B cell (primary cell): ENCODE results near the gene LLCFC1. TPM values are rescaled to one million over a fixed set of nuclear protein-coding genes. Genes with fewer than 3 reads are reported as not detected.

Experiments used
- ATAC-seq: fragments of 200-7000 bp; cut with Tn5 transposase; one replicate; pipeline ENCODE4 v1.10.0; 2021; ENCODE audit warnings: low read depth, mild to moderate bottlenecking, moderate number of reproducible peaks, moderate library complexity
- CTCF ChIA-PET: fragments of 350-600 bp; sonication (Branson Sonifier 250); formaldehyde crosslinking; loops from one replicate; lab custom pipeline; 2021; ENCODE audit warnings: antibody characterized with exemption, inconsistent platforms; lab: Charles Lee
- POLR2A ChIA-PET: fragments of 350-600 bp; sonication (Branson Sonifier 250); formaldehyde crosslinking; loops from one replicate; lab custom pipeline; 2021; ENCODE audit warnings: antibody characterized with exemption; lab: Charles Lee
- DNase-seq: peaks from one replicate; pipeline ENCODE4 v3.0.0; 2013
- H2AFZ ChIP-seq: 2 replicates; pipeline ENCODE4 v1.6.1; 2012; ENCODE audit warnings: mild to moderate bottlenecking, low read depth, low read length; ENCODE audit not compliant: insufficient read depth, poor library complexity, severe bottlenecking
- H3K27ac ChIP-seq, 2 donors: 1 replicate in 1 of 2; 2 replicates in 1 of 2; pipeline ENCODE4 v1.5.1; 2012 to 2013; ENCODE audit warnings: low read length in 2 of 2, mild to moderate bottlenecking in 2 of 2, moderate library complexity in 1 of 2
- H3K27me3 ChIP-seq, 4 experiments: fragments of 200-600 bp in 1 of 4; sonication (generic) in 1 of 4; replicated peaks in 1 of 4; 1 replicate in 2 of 4; 2 replicates in 2 of 4; pipeline versions ENCODE4 v1.6.1 to v1.7.0; 2013 to 2016; ENCODE audit warnings: low read length in 3 of 4, mild to moderate bottlenecking in 2 of 4, mixed read lengths in 1 of 4, moderate library complexity in 1 of 4; ENCODE audit not compliant: insufficient read depth in 4 of 4, control insufficient read depth in 3 of 4; ENCODE audit errors: control extremely low read depth in 1 of 4
- H3K36me3 ChIP-seq, 2 experiments: replicated peaks in 1 of 2; 1 replicate in 1 of 2; 2 replicates in 1 of 2; pipeline versions ENCODE4 v1.6.1 to v1.7.1; 2013; ENCODE audit warnings: low read length in 1 of 2; ENCODE audit not compliant: insufficient read depth in 2 of 2, control insufficient read depth in 1 of 2; ENCODE audit errors: control extremely low read depth in 1 of 2, extremely low read depth in 1 of 2
- H3K4me1 ChIP-seq, 2 donors: fragments of 200-600 bp in 1 of 2; sonication (generic) in 1 of 2; 1 replicate in 1 of 2; 2 replicates in 1 of 2; pipeline versions ENCODE4 v1.5.1 to v1.6.1; 2013 to 2017; ENCODE audit warnings: low read length in 2 of 2; ENCODE audit not compliant: control insufficient read depth in 2 of 2, insufficient read depth in 2 of 2
- H3K4me2 ChIP-seq: replicated peaks from 2 replicates; pipeline ENCODE3; 2012; ENCODE audit warnings: mild to moderate bottlenecking, low read depth, low read length; ENCODE audit not compliant: poor library complexity, severe bottlenecking
- H3K4me3 ChIP-seq, 5 experiments: fragments of 200-600 bp in 1 of 5; sonication (generic) in 1 of 5; 1 replicate in 3 of 5; 2 replicates in 2 of 5; pipeline versions ENCODE4 v1.5.1 to v1.7.0; 2011 to 2016; ENCODE audit warnings: low read length in 4 of 5, mild to moderate bottlenecking in 4 of 5, low read depth in 2 of 5, control low read depth in 1 of 5, moderate library complexity in 1 of 5; ENCODE audit not compliant: insufficient read depth in 1 of 5; ENCODE audit errors: control extremely low read depth in 1 of 5, extremely low read depth in 1 of 5
- H3K79me2 ChIP-seq: fragments of 200-600 bp; sonication (generic); one replicate; pipeline ENCODE4 v1.6.0; 2016; ENCODE audit warnings: low read length; ENCODE audit not compliant: control insufficient read depth, insufficient read depth
- H3K9ac ChIP-seq: fragments of 200-600 bp; sonication (generic); 2 replicates; pipeline ENCODE4 v1.6.1; 2017; ENCODE audit warnings: mild to moderate bottlenecking, low read length, moderate library complexity
- H3K9me3 ChIP-seq, 3 donors: one replicate each; pipeline versions ENCODE4 v1.6.1 to v1.7.1; 2013; ENCODE audit warnings: low read length in 2 of 3; ENCODE audit not compliant: control insufficient read depth in 2 of 3, insufficient read depth in 1 of 3; ENCODE audit errors: control extremely low read depth in 1 of 3
- H4K20me1 ChIP-seq: 2 replicates; pipeline ENCODE4 v1.6.0; 2012; ENCODE audit warnings: mild to moderate bottlenecking, low read length; ENCODE audit not compliant: insufficient read depth, control insufficient read depth, poor library complexity, severe bottlenecking
- H3K27ac Mint-ChIP-seq: one replicate; pipeline ENCODE4 v1.8.0; 2021; ENCODE audit warnings: mixed read lengths
- H3K27me3 Mint-ChIP-seq: one replicate; pipeline ENCODE4 v1.8.0; 2021; ENCODE audit warnings: mixed read lengths
- H3K4me1 Mint-ChIP-seq: one replicate; pipeline ENCODE4 v1.8.0; 2021; ENCODE audit warnings: mixed read lengths
- H3K4me3 Mint-ChIP-seq: one replicate; pipeline ENCODE4 v1.8.0; 2021; ENCODE audit warnings: mixed read lengths
- H3K9me3 Mint-ChIP-seq: one replicate; pipeline ENCODE4 v1.8.0; 2022; ENCODE audit warnings: mixed read lengths; ENCODE audit not compliant: insufficient read depth
- EZH2 ChIP-seq: IDR thresholded peaks from 2 replicates; pipeline ENCODE4 v1.6.1; 2012; ENCODE audit warnings: borderline replicate concordance, low read depth, mild to moderate bottlenecking, moderate library complexity, low read length; ENCODE audit not compliant: insufficient read depth, poor library complexity, severe bottlenecking
- WGBS: methylation state at CpG from one replicate; pipeline ENCODE4 v1.1.5; 2013; ENCODE audit warnings: missing lambda C conversion rate; ENCODE audit not compliant: insufficient coverage; 5-methylcytosine and 5-hydroxymethylcytosine counted together
- intact Hi-C: fragments of 100-400 bp; cut with micrococcal nuclease; formaldehyde crosslinking; loops from one replicate; pipeline ENCODE4 v1.10.0; 2022
- polyA plus RNA-seq: library from polyadenylated mRNA; depleted of rRNA; stranded (reverse); fragments of >200 nt; gene quantifications from 2 replicates; pipeline ENCODE4 v1.2.3, GENCODE V29; 2012
- total RNA-seq, 2 donors: library from RNA; stranded (reverse); fragments of 120-200 nt in 1 of 2; gene quantifications; 1 replicate in 1 of 2; 2 replicates in 1 of 2; pipeline versions ENCODE4 v1.2.3 to v1.2.4, GENCODE V29; 2013 to 2022
- TF ChIP-seq, protein P1 (sequence below): fragments of 200-600 bp; IDR thresholded peaks from one replicate; pipeline ENCODE4 v1.8.0; 2022; ENCODE audit warnings: antibody characterized with exemption, mild to moderate bottlenecking

LLCFC1 gene
- total and polyA plus RNA-seq, 2 donors (not counting 1 experiment from before 2014, with no cell fraction given), result not detected

DNA sequence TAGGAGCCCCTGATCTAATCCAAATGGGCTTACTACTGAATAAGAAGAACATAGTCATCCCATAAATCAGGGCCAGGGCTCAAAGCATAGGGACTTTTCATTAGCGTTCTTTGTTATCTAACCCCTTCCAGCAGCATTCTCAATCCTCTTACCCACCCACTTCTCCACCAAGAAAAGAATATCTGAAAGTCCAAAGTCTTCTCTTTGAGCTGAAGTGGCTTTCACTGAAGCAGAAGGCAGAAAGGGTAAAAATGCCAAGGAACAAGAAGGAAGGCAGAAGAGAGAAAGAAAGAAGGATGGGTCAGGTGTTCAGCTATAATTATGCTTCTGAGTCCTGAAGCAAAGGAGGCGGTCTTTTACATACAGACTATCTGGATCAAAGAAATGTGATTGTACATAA is 15.9 kb upstream of the LLCFC1 start:
- intact Hi-C loops, result no loop called here
- ATAC-seq, result no peak
- no peak overlapping the region for H3K4me2 ChIP-seq
- no peak for DNase-seq
- no peaks in the 10 kb centered on the region for H3K36me3 ChIP-seq
- H3K79me2 ChIP-seq, result no peaks in the 10 kb centered on the region
- no peak overlapping the region for H2AFZ ChIP-seq
- H3K27ac ChIP-seq, result no peak overlapping the region
- CTCF ChIA-PET, result no interaction called here
- Mint-ChIP-seq H3K27me3 (peaks cover 8% of the 10 kb centered on the region), H3K27ac (no peak overlapping the region), H3K4me1 (peaks cover 26% of the 10 kb centered on the region), H3K4me3 (no peak overlapping the region), H3K9me3 (no peaks in the 10 kb centered on the region)
- peaks cover 0 to 2% (median 0%) of the 10 kb centered on the region in 4 experiments for H3K27me3 ChIP-seq
- no peak overlapping the region for H3K9ac ChIP-seq
- H3K4me3 ChIP-seq, result no peak overlapping the region
- 33% methylated on average over 1 of the region's 2 CpGs for WGBS
- POLR2A ChIA-PET, result no interaction called here
- no peaks in the 10 kb centered on the region for H4K20me1 ChIP-seq
- H3K4me1 ChIP-seq, result peaks cover 22 to 23% of the 10 kb centered on the region in 2 donors
- H3K9me3 ChIP-seq, result no peaks in the 10 kb centered on the region
- TF ChIP-seq, protein P1, sequence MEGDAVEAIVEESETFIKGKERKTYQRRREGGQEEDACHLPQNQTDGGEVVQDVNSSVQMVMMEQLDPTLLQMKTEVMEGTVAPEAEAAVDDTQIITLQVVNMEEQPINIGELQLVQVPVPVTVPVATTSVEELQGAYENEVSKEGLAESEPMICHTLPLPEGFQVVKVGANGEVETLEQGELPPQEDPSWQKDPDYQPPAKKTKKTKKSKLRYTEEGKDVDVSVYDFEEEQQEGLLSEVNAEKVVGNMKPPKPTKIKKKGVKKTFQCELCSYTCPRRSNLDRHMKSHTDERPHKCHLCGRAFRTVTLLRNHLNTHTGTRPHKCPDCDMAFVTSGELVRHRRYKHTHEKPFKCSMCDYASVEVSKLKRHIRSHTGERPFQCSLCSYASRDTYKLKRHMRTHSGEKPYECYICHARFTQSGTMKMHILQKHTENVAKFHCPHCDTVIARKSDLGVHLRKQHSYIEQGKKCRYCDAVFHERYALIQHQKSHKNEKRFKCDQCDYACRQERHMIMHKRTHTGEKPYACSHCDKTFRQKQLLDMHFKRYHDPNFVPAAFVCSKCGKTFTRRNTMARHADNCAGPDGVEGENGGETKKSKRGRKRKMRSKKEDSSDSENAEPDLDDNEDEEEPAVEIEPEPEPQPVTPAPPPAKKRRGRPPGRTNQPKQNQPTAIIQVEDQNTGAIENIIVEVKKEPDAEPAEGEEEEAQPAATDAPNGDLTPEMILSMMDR, result no peak
- TF ChIP-seq EZH2, result no peak

DNA sequence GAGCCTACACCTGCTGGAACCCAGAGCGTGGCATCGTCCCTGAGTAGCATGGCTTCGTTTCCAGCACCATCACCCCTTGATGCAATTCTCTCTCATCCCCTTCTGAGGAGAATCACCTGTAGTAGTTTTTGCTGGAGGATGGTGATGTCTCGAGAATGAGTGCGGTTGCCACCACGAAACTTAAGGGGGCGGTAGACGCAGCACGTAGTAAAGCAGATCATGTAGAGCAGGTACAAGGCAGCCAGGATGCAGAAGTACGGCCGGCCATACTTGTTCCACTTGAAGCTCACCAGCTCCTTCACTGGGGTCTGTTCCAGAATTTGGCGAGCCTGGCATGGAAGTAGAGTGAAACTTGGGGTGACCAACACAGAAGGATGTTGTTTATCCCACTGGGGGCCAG is 13.9 kb upstream of the LLCFC1 start:
- no peaks in the 10 kb centered on the region for H3K79me2 ChIP-seq
- no peak overlapping the region for H3K27ac Mint-ChIP-seq
- no peak overlapping the region for H3K4me3 Mint-ChIP-seq
- no peaks in the 10 kb centered on the region for H3K27me3 Mint-ChIP-seq
- no peaks in the 10 kb centered on the region for H3K27me3 ChIP-seq
- no peak overlapping the region for H2AFZ ChIP-seq
- H4K20me1 ChIP-seq, result no peaks in the 10 kb centered on the region
- peaks cover 26% of the 10 kb centered on the region for H3K4me1 Mint-ChIP-seq
- no peak for ATAC-seq
- H3K4me2 ChIP-seq, result no peak overlapping the region
- DNase-seq, result no peak
- no peaks in the 10 kb centered on the region for H3K9me3 ChIP-seq
- H3K4me3 ChIP-seq, result no peak overlapping the region
- H3K9ac ChIP-seq, result no peak overlapping the region
- H3K27ac ChIP-seq, result no peak overlapping the region
- peaks cover 23 to 24% of the 10 kb centered on the region in 2 donors for H3K4me1 ChIP-seq
- no peaks in the 10 kb centered on the region for H3K9me3 Mint-ChIP-seq
- ChIA-PET POLR2A (no interaction called here), CTCF (interaction anchor here (0.8 to 1.1 kb wide), 2 partner anchors 43 to 44 kb away, joined by 3 to 4 read pairs; no protein-coding TSS in a partner anchor)
- WGBS, result 78% methylated on average over 7 of the region's 12 CpGs
- no peak for TF ChIP-seq EZH2
- TF ChIP-seq, protein P1, result no peak
- intact Hi-C loops, result no loop called here
- no peaks in the 10 kb centered on the region for H3K36me3 ChIP-seq
